ENCODE results near the gene PODXL2.
"Not testable (repeated sequence)": the region's sequence is repeated elsewhere in the genome, so short reads cannot be mapped to it uniquely, and the experiment has no call there.

Gene PODXL2

GRCh38 chr3:127604546-127605165 is 24.3 kb upstream of the PODXL2 start:
- no peak overlapping the region for H3K27ac ChIP-seq
- peaks cover 45% of the 10 kb centered on the region for H3K79me2 ChIP-seq (ENCODE audit: insufficient read depth, low read depth)
- H3K36me3 ChIP-seq (ENCODE audit: insufficient read depth): peaks cover 20% of the 10 kb centered on the region; the same call in 1 of the 2 replicates
- no peak overlapping the region for H3K4me2 ChIP-seq
- H3K4me3 ChIP-seq (IDR thresholded peaks at IDR 0.05; ENCODE audit: insufficient read depth, low read depth, low read length): no peak overlapping the region
- H3K27me3 ChIP-seq (ENCODE audit: insufficient read depth, low read depth): no peaks in the 10 kb centered on the region
- no peaks in the 10 kb centered on the region for H4K20me1 ChIP-seq (ENCODE audit: insufficient read depth)
- no peak overlapping the region for H3K9ac ChIP-seq
- no peak for TF ChIP-seq CTCF (conservative IDR thresholded peaks at IDR 0.05; ENCODE audit: low read depth, low read length)
- peaks cover 22% of the 10 kb centered on the region for H3K4me1 ChIP-seq (ENCODE audit: low read depth, poor library complexity, severe bottlenecking)
- H2AFZ ChIP-seq (ENCODE audit: low read depth): no peak overlapping the region

DNA sequence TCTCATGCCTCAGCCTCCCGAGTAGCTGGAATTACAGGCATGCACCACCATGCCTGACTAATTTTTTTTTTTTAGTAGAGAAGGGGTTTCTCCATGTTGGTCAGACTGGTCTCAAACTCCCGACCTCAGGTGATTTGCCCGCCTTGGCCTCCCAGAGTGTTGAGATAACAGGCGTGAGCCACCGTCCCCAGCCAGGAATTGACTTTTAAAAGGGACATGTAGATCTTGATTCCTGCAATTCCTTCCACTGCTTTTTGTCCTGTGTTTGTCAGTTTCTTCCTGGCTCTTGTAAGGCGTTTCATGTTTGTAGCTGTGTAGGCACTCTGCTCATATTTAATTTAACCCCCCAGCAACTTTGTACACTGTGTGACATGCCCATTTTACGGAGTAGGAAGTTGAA is 23.4 kb upstream of the PODXL2 start:
- H4K20me1 ChIP-seq (ENCODE audit: insufficient read depth); H3K27me3 ChIP-seq (ENCODE audit: insufficient read depth, low read depth); H3K4me3 ChIP-seq (IDR thresholded peaks at IDR 0.05; ENCODE audit: insufficient read depth, low read depth, low read length); H3K27ac ChIP-seq; H2AFZ ChIP-seq (ENCODE audit: low read depth); H3K4me2 ChIP-seq; H3K9ac ChIP-seq: not testable (repeated sequence)
- Histone ChIP-seq H3K36me3 (ENCODE audit: insufficient read depth) (peaks cover 17% of the 10 kb centered on the region; the same call in 1 of the 2 replicates), H3K4me1 (ENCODE audit: low read depth, poor library complexity, severe bottlenecking) (peaks cover 13% of the 10 kb centered on the region), H3K79me2 (ENCODE audit: insufficient read depth, low read depth) (peaks cover 36% of the 10 kb centered on the region)

- Histone ChIP-seq H3K36me3 (ENCODE audit: insufficient read depth) (peaks cover 14% of the 10 kb centered on the region; the same call in 1 of the 2 replicates), H3K79me2 (ENCODE audit: insufficient read depth, low read depth) (peaks cover 29% of the 10 kb centered on the region), H3K4me2 (no peak overlapping the region), H3K27me3 (ENCODE audit: insufficient read depth, low read depth) (no peaks in the 10 kb centered on the region), H3K4me1 (ENCODE audit: low read depth, poor library complexity, severe bottlenecking) (peaks cover 6% of the 10 kb centered on the region), H3K4me3 (IDR thresholded peaks at IDR 0.05; ENCODE audit: insufficient read depth, low read depth, low read length) (no peak overlapping the region), H3K9ac (no peak overlapping the region), H3K27ac (no peak overlapping the region), H4K20me1 (ENCODE audit: insufficient read depth) (no peaks in the 10 kb centered on the region), H2AFZ (ENCODE audit: low read depth) (no peak overlapping the region)
- no peak for TF ChIP-seq CTCF (conservative IDR thresholded peaks at IDR 0.05; ENCODE audit: low read depth, low read length)
Measured at GRCh38 chr3:127606086-127606805, 22.7 kb upstream of the PODXL2 start.

- H3K36me3 ChIP-seq (ENCODE audit: insufficient read depth): peaks cover 12% of the 10 kb centered on the region; the same call in 1 of the 2 replicates
- H3K4me3 ChIP-seq (IDR thresholded peaks at IDR 0.05; ENCODE audit: insufficient read depth, low read depth, low read length): no peak overlapping the region
- H4K20me1 ChIP-seq (ENCODE audit: insufficient read depth): no peaks in the 10 kb centered on the region
Measured at GRCh38 chr3:127606981-127607595, 21.9 kb upstream of the PODXL2 start.

More at GRCh38 chr3:127606981-127607595, 21.9 kb upstream of the PODXL2 start:
- TF ChIP-seq CTCF (conservative IDR thresholded peaks at IDR 0.05; ENCODE audit: low read depth, low read length): no peak
- Histone ChIP-seq H2AFZ (ENCODE audit: low read depth) (no peak overlapping the region), H3K9ac (no peak overlapping the region), H3K27ac (no peak overlapping the region), H3K27me3 (ENCODE audit: insufficient read depth, low read depth) (no peaks in the 10 kb centered on the region), H3K4me1 (ENCODE audit: low read depth, poor library complexity, severe bottlenecking) (no peaks in the 10 kb centered on the region), H3K79me2 (ENCODE audit: insufficient read depth, low read depth) (peaks cover 20% of the 10 kb centered on the region), H3K4me2 (no peak overlapping the region)
